Endodermal cell (in vitro differentiated cells): Measurements from ENCODE around the gene IFI6. TPM values are rescaled to one million over a fixed set of nuclear protein-coding genes. Genes with fewer than 3 reads are reported as not detected.

Source experiments
- DNase-seq: peaks from one replicate; pipeline ENCODE4 v3.0.0-alpha.2; 2017
- H3K27ac ChIP-seq: 2 replicates; pipeline ENCODE4 v1.5.1; 2013; ENCODE audit warnings: mild to moderate bottlenecking, low read depth, low read length, moderate library complexity
- H3K27me3 ChIP-seq: 2 replicates; pipeline ENCODE4 v1.6.1; 2013; ENCODE audit warnings: mild to moderate bottlenecking, low read length, moderate library complexity; ENCODE audit not compliant: insufficient read depth, control insufficient read depth, poor library complexity, severe bottlenecking
- H3K36me3 ChIP-seq: 2 replicates; pipeline ENCODE4 v1.7.0; 2013; ENCODE audit warnings: mild to moderate bottlenecking, low read length, moderate library complexity; ENCODE audit not compliant: control insufficient read depth, insufficient read depth
- H3K4me1 ChIP-seq: one replicate; pipeline ENCODE4 v1.7.0; 2013; ENCODE audit warnings: low read length; ENCODE audit not compliant: control insufficient read depth, insufficient read depth
- H3K4me3 ChIP-seq: 2 replicates; pipeline ENCODE4 v1.5.1; 2013; ENCODE audit warnings: mild to moderate bottlenecking, low read length, moderate library complexity
- H3K9ac ChIP-seq: 2 replicates; pipeline ENCODE4 v1.6.1; 2013; ENCODE audit warnings: mild to moderate bottlenecking, low read length, moderate library complexity; ENCODE audit not compliant: poor library complexity, severe bottlenecking; ENCODE audit errors: extremely low read depth
- H3K9me3 ChIP-seq: 2 replicates; pipeline ENCODE4 v1.6.1; 2013; ENCODE audit warnings: mild to moderate bottlenecking, low read length, moderate library complexity; ENCODE audit not compliant: control insufficient read depth
- H3K27ac Mint-ChIP-seq: 2 replicates; pipeline ENCODE4 v1.8.0; 2020; ENCODE audit warnings: mixed read lengths
- H3K27me3 Mint-ChIP-seq: 2 replicates; pipeline ENCODE4 v1.8.0; 2021; ENCODE audit warnings: mild to moderate bottlenecking, mixed read lengths; ENCODE audit not compliant: insufficient read depth
- H3K36me3 Mint-ChIP-seq: 2 replicates; pipeline ENCODE4 v1.8.0; 2020; ENCODE audit warnings: low read depth, mixed read lengths
- H3K4me1 Mint-ChIP-seq: 2 replicates; pipeline ENCODE4 v1.8.0; 2020; ENCODE audit warnings: mixed read lengths
- H3K4me3 Mint-ChIP-seq: 2 replicates; pipeline ENCODE4 v1.8.0; 2020; ENCODE audit warnings: mild to moderate bottlenecking, moderate library complexity, mixed read lengths
- H3K9me3 Mint-ChIP-seq: 2 replicates; pipeline ENCODE4 v1.8.0; 2020; ENCODE audit warnings: mild to moderate bottlenecking, mixed read lengths
- CTCF ChIP-seq: fragments of 200-600 bp; sonication (generic); conservative IDR thresholded peaks from 2 replicates; pipeline ENCODE4 v1.5.0; 2021; ENCODE audit warnings: antibody characterized with exemption, mild to moderate bottlenecking
- WGBS, 2 experiments: methylation state at CpG; one replicate each; pipeline versions ENCODE4 v1.1.5 to v1.1.7; 2013; ENCODE audit warnings: missing lambda C conversion rate in 2 of 2, mixed read lengths in 1 of 2; ENCODE audit not compliant: insufficient coverage in 1 of 2, insufficient read length in 1 of 2; 5-methylcytosine and 5-hydroxymethylcytosine counted together
- total RNA-seq, 2 donors: library from RNA; stranded (reverse); fragmentation: NEBNext Ultra II Directional in 1 of 2; extraction: Animal tissue kit (Norgen Biotek cat#: 25700) in 1 of 2; gene quantifications; 2 replicates in 1 of 2; 3 replicates in 1 of 2; pipeline ENCODE4 v1.2.1, GENCODE V29; 2021

The IFI6 gene
- total RNA-seq, 2 donors from 2014 or later, result 0.71 to 1.1 TPM

- H3K36me3 ChIP-seq, result no peaks in the 10 kb centered on the region
- no peak for DNase-seq
- no peaks in the 10 kb centered on the region for H3K27me3 ChIP-seq
- H3K4me1 Mint-ChIP-seq, result peaks cover 13% of the 10 kb centered on the region
- no peak for TF ChIP-seq CTCF
- no peak overlapping the region for H3K9ac ChIP-seq
- H3K36me3 Mint-ChIP-seq, result no peaks in the 10 kb centered on the region
- no peak overlapping the region for H3K27ac Mint-ChIP-seq
- 89 to 95% methylated on average over 5 to 8 of the region's 8 CpGs for WGBS, 2 experiments
- H3K4me3 Mint-ChIP-seq, result no peak overlapping the region
- H3K4me3 ChIP-seq, result no peak overlapping the region
- H3K27ac ChIP-seq, result no peak overlapping the region
- H3K27me3 Mint-ChIP-seq, result no peaks in the 10 kb centered on the region
- no peaks in the 10 kb centered on the region for H3K4me1 ChIP-seq
- H3K9me3 ChIP-seq, result no peaks in the 10 kb centered on the region
- H3K9me3 Mint-ChIP-seq, result no peaks in the 10 kb centered on the region
Observed at GRCh38 chr1:27646676-27647075, 25.3 kb downstream of the IFI6 start.

GRCh38 chr1:27645071-27645415, 26.9 kb downstream of the IFI6 start:
- Histone ChIP-seq H3K9me3 (no peaks in the 10 kb centered on the region), H3K27ac (no peak overlapping the region), H3K4me3 (no peak overlapping the region), H3K36me3 (no peaks in the 10 kb centered on the region), H3K27me3 (no peaks in the 10 kb centered on the region), H3K4me1 (no peaks in the 10 kb centered on the region), H3K9ac (no peak overlapping the region)
- Mint-ChIP-seq H3K27me3 (no peaks in the 10 kb centered on the region), H3K36me3 (no peaks in the 10 kb centered on the region), H3K4me3 (no peak overlapping the region), H3K4me1 (peaks cover 2% of the 10 kb centered on the region), H3K27ac (no peak overlapping the region), H3K9me3 (no peaks in the 10 kb centered on the region)
- TF ChIP-seq CTCF, result no peak
- 83 to 93% methylated on average over 1 to 4 of the region's 4 CpGs for WGBS, 2 experiments
- DNase-seq, result no peak

GRCh38 chr1:27644369-27645070, 27.5 kb downstream of the IFI6 start:
- no peak for TF ChIP-seq CTCF
- 91 to 100% methylated on average over 2 to 5 of the region's 5 CpGs for WGBS, 2 experiments
- H3K27ac ChIP-seq, result no peak overlapping the region
- Mint-ChIP-seq H3K27ac (no peak overlapping the region), H3K4me1 (peaks cover 4% of the 10 kb centered on the region), H3K4me3 (no peak overlapping the region), H3K36me3 (no peaks in the 10 kb centered on the region), H3K27me3 (no peaks in the 10 kb centered on the region), H3K9me3 (no peaks in the 10 kb centered on the region)
- no peaks in the 10 kb centered on the region for H3K4me1 ChIP-seq
- H3K9ac ChIP-seq, result no peak overlapping the region
- no peak for DNase-seq
- H3K27me3 ChIP-seq, result no peaks in the 10 kb centered on the region
- no peaks in the 10 kb centered on the region for H3K36me3 ChIP-seq
- H3K9me3 ChIP-seq, result no peaks in the 10 kb centered on the region
- H3K4me3 ChIP-seq, result no peak overlapping the region
